Activated naive CD8-positive, alpha-beta T cell treated with anti-CD3 and anti-CD28 coated beads, Interleukin-2, amount 10 ng/mL, durations not matched to agents 7 days and 5 days (primary cell): ENCODE data around the gene JHY. TPM values are rescaled to one million over a fixed set of nuclear protein-coding genes. Genes with fewer than 3 reads are reported as not detected.
A peak's percentile ranks its signal among the peaks of the same experiment; 100 is the strongest.

Experiments used
- ATAC-seq: fragments of 150-1000 bp; cut with Tn5 transposase; one replicate; pipeline ENCODE4 v1.10.0; 2021; ENCODE audit warnings: low read depth, moderate library complexity
- POLR2A ChIA-PET: fragments of 350-600 bp; sonication (Branson Sonifier 250); formaldehyde crosslinking; loops from one replicate; lab custom pipeline; 2021; ENCODE audit warnings: antibody characterized with exemption; lab: Charles Lee
- DNase-seq: peaks from one replicate; pipeline ENCODE4 v3.0.0; 2021
- H3K27ac Mint-ChIP-seq: one replicate; pipeline ENCODE4 v1.8.0; 2022; ENCODE audit warnings: mild to moderate bottlenecking, mixed read lengths
- H3K27me3 Mint-ChIP-seq: one replicate; pipeline ENCODE4 v1.8.0; 2022; ENCODE audit warnings: mild to moderate bottlenecking, moderate library complexity, mixed read lengths
- H3K36me3 Mint-ChIP-seq: one replicate; pipeline ENCODE4 v1.8.0; 2021; ENCODE audit warnings: mild to moderate bottlenecking, mixed read lengths
- H3K4me1 Mint-ChIP-seq: one replicate; pipeline ENCODE4 v1.8.0; 2021; ENCODE audit warnings: mixed read lengths
- H3K4me3 Mint-ChIP-seq: one replicate; pipeline ENCODE4 v1.8.0; 2022; ENCODE audit warnings: mild to moderate bottlenecking, moderate library complexity, mixed read lengths
- H3K9me3 Mint-ChIP-seq: one replicate; pipeline ENCODE4 v1.8.0; 2021; ENCODE audit warnings: mixed read lengths
- total RNA-seq, 2 experiments: library from RNA; stranded (reverse); gene quantifications; one replicate each; pipeline ENCODE4 v1.2.3, GENCODE V29; 2021

JHY gene
- total RNA-seq, 2 experiments from 2014 or later, result 5.5 to 6.2 TPM

DNA sequence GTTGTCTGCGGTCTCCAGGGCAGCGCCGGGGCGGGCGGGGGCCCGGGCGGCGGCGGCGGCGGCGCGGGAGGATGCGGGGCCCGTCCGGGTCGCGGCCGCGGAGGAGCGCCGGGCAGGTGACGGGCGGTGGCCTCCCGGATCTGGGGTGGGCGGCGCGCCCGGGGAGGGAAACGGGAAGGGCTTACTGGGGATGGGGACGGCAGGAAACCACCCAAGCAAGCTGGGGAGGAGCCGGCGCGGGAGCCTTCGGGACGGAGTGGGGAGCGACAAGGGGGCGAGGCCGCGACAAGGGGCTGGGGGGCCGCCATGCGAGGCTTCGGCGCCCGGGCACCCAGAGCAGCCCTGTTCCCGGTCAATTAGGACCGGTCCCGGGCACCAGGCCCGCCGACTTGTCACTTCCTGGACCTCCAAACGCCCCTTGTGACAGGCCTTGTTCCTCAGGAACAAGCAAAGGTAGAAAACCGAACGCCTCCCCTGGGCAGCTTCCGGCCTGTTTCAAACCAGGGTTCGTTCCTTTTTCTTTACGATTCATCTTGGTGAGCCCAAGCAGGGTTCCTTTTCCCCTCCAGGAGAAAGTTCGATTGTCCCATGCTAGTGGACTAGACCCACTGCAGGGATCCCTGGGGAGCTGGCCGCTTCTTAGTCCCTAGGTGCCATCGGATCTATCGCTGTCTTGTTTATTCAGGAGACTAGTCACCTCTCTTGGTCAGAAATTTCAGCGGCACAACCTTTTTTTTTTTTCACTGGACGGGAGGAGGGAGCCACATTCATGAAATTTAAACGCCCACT, 492 bp downstream of the JHY start:
- ATAC-seq (peak; percentile 81), DNase-seq (peak; percentile 77)
- H3K36me3 Mint-ChIP-seq, result peaks cover 5% of the 10 kb centered on the region
- peak overlapping the region; percentile 80 for H3K27ac Mint-ChIP-seq
- POLR2A ChIA-PET, result interaction anchor here (0.6 to 1.4 kb wide), 6 partner anchors 9 to 179 kb away, joined by 3 to 4 read pairs (median 3); partner anchors contain the start of gene HSPA8
- no peaks in the 10 kb centered on the region for H3K9me3 Mint-ChIP-seq
- no peaks in the 10 kb centered on the region for H3K27me3 Mint-ChIP-seq
- peaks cover 15% of the 10 kb centered on the region for H3K4me1 Mint-ChIP-seq
- peak overlapping the region; percentile 86 for H3K4me3 Mint-ChIP-seq

- H3K27me3 Mint-ChIP-seq, result no peaks in the 10 kb centered on the region
- H3K36me3 Mint-ChIP-seq, result peaks cover 5% of the 10 kb centered on the region
- peak overlapping the region; percentile 86 for H3K4me3 Mint-ChIP-seq
- POLR2A ChIA-PET, result interaction anchor here (0.7 to 1.4 kb wide), 5 partner anchors 8 to 179 kb away, joined by 3 to 4 read pairs (median 3); partner anchors contain the start of gene HSPA8
- no peak for ATAC-seq
- peaks cover 14% of the 10 kb centered on the region for H3K4me1 Mint-ChIP-seq
- no peak for DNase-seq
- H3K9me3 Mint-ChIP-seq, result no peaks in the 10 kb centered on the region
- peak overlapping the region; percentile 80 for H3K27ac Mint-ChIP-seq
Observed at GRCh38 chr11:122883646-122883979, 1.1 kb downstream of the JHY start.

- DNase-seq, result no peak
- Mint-ChIP-seq H3K27me3 (no peaks in the 10 kb centered on the region), H3K9me3 (no peaks in the 10 kb centered on the region), H3K4me3 (no peak overlapping the region), H3K27ac (peak overlapping the region; percentile 17), H3K36me3 (peaks cover 5% of the 10 kb centered on the region), H3K4me1 (peaks cover 4% of the 10 kb centered on the region)
- ATAC-seq, result no peak
- POLR2A ChIA-PET, result no interaction called here
Observed at GRCh38 chr11:122888162-122888561, 5.6 kb downstream of the JHY start.

- no peaks in the 10 kb centered on the region for H3K9me3 Mint-ChIP-seq
- no peaks in the 10 kb centered on the region for H3K36me3 Mint-ChIP-seq
- POLR2A ChIA-PET, result no interaction called here
- no peaks in the 10 kb centered on the region for H3K27me3 Mint-ChIP-seq
- H3K4me3 Mint-ChIP-seq, result no peak overlapping the region
- no peak for ATAC-seq
- no peak overlapping the region for H3K27ac Mint-ChIP-seq
- DNase-seq, result no peak
- peaks cover 2% of the 10 kb centered on the region for H3K4me1 Mint-ChIP-seq
Observed at GRCh38 chr11:122893131-122893530, 10.6 kb downstream of the JHY start.

- POLR2A ChIA-PET, result no interaction called here
- Mint-ChIP-seq H3K27me3 (no peaks in the 10 kb centered on the region), H3K36me3 (no peaks in the 10 kb centered on the region), H3K9me3 (no peaks in the 10 kb centered on the region), H3K4me1 (peaks cover 2% of the 10 kb centered on the region), H3K27ac (no peak overlapping the region), H3K4me3 (no peak overlapping the region)
- DNase-seq (no peak), ATAC-seq (no peak)
Observed at GRCh38 chr11:122895563-122895962, 13.0 kb downstream of the JHY start.

DNA sequence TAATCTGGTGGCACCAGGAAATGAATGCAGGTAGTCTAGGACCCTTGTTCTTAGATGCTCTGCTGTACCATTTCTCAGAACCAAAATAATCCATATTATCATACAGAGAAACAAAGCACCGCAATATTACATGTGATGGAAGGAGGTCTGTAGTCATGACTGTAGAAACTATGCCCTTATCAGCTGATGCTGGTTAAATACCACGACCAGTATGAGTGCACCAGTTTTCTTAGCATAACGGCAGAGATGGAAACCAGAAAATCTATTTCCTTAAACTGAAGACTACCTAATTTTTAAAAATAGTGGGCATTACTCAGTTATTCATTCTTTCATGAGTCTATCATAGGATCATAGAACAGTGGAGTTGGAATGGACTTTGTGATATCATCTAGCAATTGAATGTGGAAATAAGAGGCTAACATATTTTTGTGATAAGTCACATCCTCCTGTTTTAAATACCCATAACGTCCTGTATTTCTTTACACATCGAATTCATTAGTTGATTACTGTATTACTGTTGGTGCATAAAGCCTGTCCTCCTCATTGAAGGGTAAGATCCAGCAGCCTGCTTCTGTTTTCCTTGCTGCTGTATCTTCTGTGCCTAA, 15.1 kb downstream of the JHY start:
- H3K27ac Mint-ChIP-seq, result no peak overlapping the region
- no peaks in the 10 kb centered on the region for H3K9me3 Mint-ChIP-seq
- POLR2A ChIA-PET, result no interaction called here
- ATAC-seq (no peak), DNase-seq (no peak)
- H3K36me3 Mint-ChIP-seq, result no peaks in the 10 kb centered on the region
- H3K27me3 Mint-ChIP-seq, result no peaks in the 10 kb centered on the region
- H3K4me3 Mint-ChIP-seq, result no peak overlapping the region
- H3K4me1 Mint-ChIP-seq, result peaks cover 5% of the 10 kb centered on the region

- Mint-ChIP-seq H3K9me3 (no peaks in the 10 kb centered on the region), H3K27me3 (no peaks in the 10 kb centered on the region), H3K4me1 (peaks cover 5% of the 10 kb centered on the region), H3K36me3 (no peaks in the 10 kb centered on the region), H3K4me3 (no peak overlapping the region), H3K27ac (no peak overlapping the region)
- no peak for DNase-seq
- POLR2A ChIA-PET, result no interaction called here
- no peak for ATAC-seq
Observed at GRCh38 chr11:122898799-122899198, 16.2 kb downstream of the JHY start.

DNA sequence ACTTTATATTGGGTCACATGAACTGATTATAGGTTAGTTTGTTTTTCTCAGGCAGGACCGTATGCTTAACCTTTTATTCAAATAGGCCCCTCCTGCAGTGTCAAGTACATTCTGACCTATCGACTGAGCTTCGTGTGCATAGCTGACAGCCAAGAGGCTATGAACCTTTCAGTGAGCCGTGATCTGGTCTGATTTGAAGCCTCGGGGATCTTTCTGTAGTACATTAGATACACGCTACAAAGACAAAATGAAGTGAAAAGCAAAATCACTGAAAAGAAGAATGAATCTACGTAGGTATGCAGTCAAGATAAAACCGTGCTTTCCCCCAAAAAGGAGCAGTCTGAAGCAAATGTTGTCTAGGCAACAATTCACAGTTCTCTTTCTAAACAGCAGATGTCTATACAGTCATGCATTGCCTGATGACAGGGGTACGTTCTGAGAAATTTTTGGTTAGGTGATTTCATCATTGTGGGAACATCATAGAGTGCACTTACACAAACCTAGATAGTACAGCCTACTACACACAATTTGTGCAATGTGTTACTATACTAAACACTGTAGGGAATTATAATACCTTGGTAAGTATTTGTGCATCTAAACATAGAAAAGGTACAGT, 18.1 kb downstream of the JHY start:
- peak; percentile 30 for ATAC-seq
- no peak overlapping the region for H3K27ac Mint-ChIP-seq

GRCh38 chr11:122902951-122903350, 20.4 kb downstream of the JHY start:
- H3K36me3 Mint-ChIP-seq, result no peaks in the 10 kb centered on the region
- H3K9me3 Mint-ChIP-seq, result no peaks in the 10 kb centered on the region
- POLR2A ChIA-PET, result no interaction called here
- no peak overlapping the region for H3K4me3 Mint-ChIP-seq
- H3K27me3 Mint-ChIP-seq, result no peaks in the 10 kb centered on the region
- ATAC-seq, result no peak
- DNase-seq, result no peak
- peaks cover 3% of the 10 kb centered on the region for H3K4me1 Mint-ChIP-seq
- H3K27ac Mint-ChIP-seq, result no peak overlapping the region

More for the DNA sequence above, 18.1 kb downstream of the JHY start:
- H3K9me3 Mint-ChIP-seq, result no peaks in the 10 kb centered on the region
- no peak overlapping the region for H3K4me3 Mint-ChIP-seq
- no peaks in the 10 kb centered on the region for H3K36me3 Mint-ChIP-seq
- no peaks in the 10 kb centered on the region for H3K27me3 Mint-ChIP-seq
- no peak for DNase-seq
- peaks cover 3% of the 10 kb centered on the region for H3K4me1 Mint-ChIP-seq
- POLR2A ChIA-PET, result no interaction called here

- H3K4me1 Mint-ChIP-seq, result no peaks in the 10 kb centered on the region
- POLR2A ChIA-PET, result no interaction called here
- no peaks in the 10 kb centered on the region for H3K9me3 Mint-ChIP-seq
- no peaks in the 10 kb centered on the region for H3K36me3 Mint-ChIP-seq
- DNase-seq (no peak), ATAC-seq (no peak)
- no peak overlapping the region for H3K27ac Mint-ChIP-seq
- H3K27me3 Mint-ChIP-seq, result no peaks in the 10 kb centered on the region
- H3K4me3 Mint-ChIP-seq, result no peak overlapping the region
Observed at GRCh38 chr11:122910775-122911174, 28.2 kb downstream of the JHY start.

GRCh38 chr11:122917311-122917710, 34.8 kb downstream of the JHY start:
- no peaks in the 10 kb centered on the region for H3K9me3 Mint-ChIP-seq
- H3K4me1 Mint-ChIP-seq, result no peaks in the 10 kb centered on the region
- H3K36me3 Mint-ChIP-seq, result no peaks in the 10 kb centered on the region
- ATAC-seq (no peak), DNase-seq (no peak)
- no peaks in the 10 kb centered on the region for H3K27me3 Mint-ChIP-seq
- POLR2A ChIA-PET, result no interaction called here
- H3K4me3 Mint-ChIP-seq, result no peak overlapping the region
- no peak overlapping the region for H3K27ac Mint-ChIP-seq

DNA sequence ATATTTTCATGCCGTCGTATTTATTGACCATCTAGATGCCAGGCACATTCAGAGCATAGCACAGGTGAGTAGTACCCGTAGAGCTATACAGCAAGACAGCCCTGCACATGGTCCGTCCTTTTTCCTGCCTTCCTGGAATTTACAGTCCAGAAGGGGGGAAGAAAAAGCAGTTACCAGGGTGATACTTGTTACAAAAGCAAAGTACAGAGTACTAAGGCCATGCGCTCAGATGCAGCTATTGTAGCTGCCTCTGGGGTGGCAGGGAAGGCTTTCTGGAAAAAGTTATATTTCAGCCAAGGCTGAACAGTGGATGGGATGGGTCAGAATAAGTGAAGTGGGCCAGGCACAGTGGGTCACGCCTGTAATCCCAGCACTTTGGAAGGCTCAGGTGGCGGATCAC, 36.2 kb downstream of the JHY start:
- no peak overlapping the region for H3K27ac Mint-ChIP-seq
- no peak for ATAC-seq
- H3K4me1 Mint-ChIP-seq, result no peaks in the 10 kb centered on the region
- no peak overlapping the region for H3K4me3 Mint-ChIP-seq
- no peaks in the 10 kb centered on the region for H3K9me3 Mint-ChIP-seq
- no peaks in the 10 kb centered on the region for H3K36me3 Mint-ChIP-seq
- POLR2A ChIA-PET, result no interaction called here
- H3K27me3 Mint-ChIP-seq, result no peaks in the 10 kb centered on the region
- no peak for DNase-seq

- no peak overlapping the region for H3K27ac Mint-ChIP-seq
- ATAC-seq, result no peak
- POLR2A ChIA-PET, result no interaction called here
Observed at GRCh38 chr11:122920579-122920978, 38.0 kb downstream of the JHY start.

DNA sequence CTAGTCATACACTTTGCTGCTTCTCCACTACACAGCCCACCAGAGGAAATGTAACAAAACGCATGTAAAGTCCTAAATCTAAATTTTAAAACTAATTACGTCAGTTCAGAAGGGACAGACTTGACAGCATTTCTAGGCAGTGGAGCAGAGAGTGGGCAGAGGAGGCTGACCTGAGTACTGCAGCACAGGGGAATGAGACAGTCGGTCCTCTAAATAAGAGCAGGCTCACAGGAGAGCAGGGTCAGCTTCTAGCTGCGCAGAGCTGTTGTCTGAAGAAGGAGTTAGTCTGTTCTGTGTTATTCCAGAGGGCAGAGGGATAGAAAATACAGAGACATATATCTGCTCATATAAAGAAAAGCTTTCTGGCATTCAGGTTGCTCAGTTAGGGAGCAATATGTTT, 40.3 kb downstream of the JHY start:
- POLR2A ChIA-PET, result no interaction called here

More at GRCh38 chr11:122920579-122920978, 38.0 kb downstream of the JHY start:
- Mint-ChIP-seq H3K4me3 (no peak overlapping the region), H3K9me3 (no peaks in the 10 kb centered on the region), H3K4me1 (no peaks in the 10 kb centered on the region), H3K27me3 (no peaks in the 10 kb centered on the region), H3K36me3 (no peaks in the 10 kb centered on the region)
- DNase-seq, result no peak

More for the DNA sequence above, 40.3 kb downstream of the JHY start:
- Mint-ChIP-seq H3K27me3 (no peaks in the 10 kb centered on the region), H3K4me3 (no peak overlapping the region), H3K9me3 (no peaks in the 10 kb centered on the region), H3K4me1 (no peaks in the 10 kb centered on the region), H3K36me3 (no peaks in the 10 kb centered on the region), H3K27ac (no peak overlapping the region)
- DNase-seq, result no peak
- ATAC-seq, result no peak
